AG10803 (cell line): ENCODE data around the gene CPEB1.
A peak's percentile ranks its signal among the peaks of the same experiment; 100 is the strongest.

Source experiments
- DNase-seq: peaks from one replicate; pipeline ENCODE4 v3.0.0; 2010; ENCODE audit warnings: low read depth
- H3K4me3 ChIP-seq: 2 replicates; pipeline ENCODE4 v1.5.1; 2011; ENCODE audit warnings: mild to moderate bottlenecking, low read length, control low read depth
- CTCF ChIP-seq: conservative IDR thresholded peaks from 2 replicates; pipeline ENCODE4 v1.5.1; 2011; ENCODE audit warnings: mild to moderate bottlenecking, low read length, control low read depth, inconsistent platforms

Gene CPEB1

DNA sequence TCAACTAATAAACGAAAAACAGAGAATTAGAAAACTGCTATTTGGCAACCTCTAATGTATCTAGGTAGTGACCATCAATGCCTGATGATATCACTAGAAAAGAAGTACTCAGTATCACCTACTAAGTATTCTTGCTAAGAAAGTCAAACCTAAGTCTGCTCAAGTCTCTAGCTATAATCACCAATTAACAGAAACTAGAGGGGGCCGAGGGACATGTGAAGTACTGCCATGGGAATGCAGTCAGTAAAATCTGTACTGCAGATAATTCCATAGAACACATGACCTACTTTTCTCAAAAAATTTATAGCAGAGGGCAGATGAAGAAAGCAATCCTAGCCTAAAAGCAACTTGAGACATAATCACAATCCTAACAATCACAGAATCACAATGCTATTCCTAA lies 51.4 kb downstream of the CPEB1 start:
- DNase-seq = no peak
- no peak overlapping the region for H3K4me3 ChIP-seq
- TF ChIP-seq CTCF = no peak

DNA sequence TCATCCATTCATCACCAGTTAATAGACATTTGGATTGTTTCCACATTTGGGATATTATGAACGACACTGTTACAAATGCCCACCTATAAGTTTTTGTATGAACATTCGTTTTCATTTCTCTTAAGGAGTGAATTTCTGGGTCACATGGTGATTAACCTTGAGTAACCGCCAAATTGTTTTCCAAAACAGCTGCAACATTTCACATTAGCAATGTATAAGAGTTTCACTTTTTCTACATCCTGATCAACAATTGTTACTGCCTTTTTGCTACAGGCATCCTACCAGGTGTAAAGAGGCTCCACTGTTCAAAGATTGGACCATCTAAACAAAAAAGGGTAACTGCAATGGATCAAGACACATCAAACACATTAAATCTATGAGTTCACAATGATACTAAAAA lies 52.0 kb downstream of the CPEB1 start:
- no peak for TF ChIP-seq CTCF
- no peak overlapping the region for H3K4me3 ChIP-seq
- no peak for DNase-seq

DNA sequence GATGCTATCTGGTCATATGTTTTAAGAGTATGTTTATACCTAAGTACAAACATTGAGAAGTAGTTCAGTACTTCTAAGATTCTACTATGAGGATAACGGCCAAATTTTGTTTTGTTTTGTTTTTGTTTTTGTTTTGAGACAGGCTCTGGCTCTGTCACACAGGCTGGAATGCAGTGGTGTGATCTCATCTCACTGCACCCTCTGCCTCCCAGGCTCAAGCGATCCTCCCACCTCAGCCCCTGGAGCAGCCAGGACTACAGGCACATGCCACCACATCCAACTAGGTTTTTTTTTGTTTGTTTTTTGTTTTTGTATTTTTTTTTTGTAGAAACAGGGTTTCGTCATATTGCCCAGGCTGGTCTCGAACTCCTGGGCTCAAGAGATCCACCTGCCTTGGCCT lies 59.4 kb downstream of the CPEB1 start:
- no peak for DNase-seq
- TF ChIP-seq CTCF = no peak
- no peak overlapping the region for H3K4me3 ChIP-seq

DNA sequence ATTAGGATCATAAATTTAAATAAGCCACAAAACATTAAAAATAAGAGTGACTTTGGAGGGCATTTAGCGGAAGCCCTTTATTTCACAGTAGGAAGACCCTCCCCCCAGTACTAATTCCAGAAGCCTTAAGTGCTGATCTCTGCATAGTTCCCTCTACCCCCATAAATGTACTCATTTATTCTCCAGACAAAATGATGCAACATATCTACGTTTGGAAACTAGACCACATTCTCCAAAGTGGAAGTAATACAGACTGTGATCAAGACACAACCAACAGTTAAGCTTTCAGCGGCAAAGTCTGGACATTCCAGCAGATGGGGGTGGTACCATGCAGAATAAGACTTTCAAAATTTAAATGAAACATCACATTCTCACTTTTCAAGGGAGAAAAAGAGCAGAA lies 62.1 kb downstream of the CPEB1 start:
- H3K4me3 ChIP-seq = no peak overlapping the region
- DNase-seq = peak; percentile 58

GRCh38 chr15:82580713-82581112 lies 66.5 kb downstream of the CPEB1 start:
- no peak overlapping the region for H3K4me3 ChIP-seq
- TF ChIP-seq CTCF = no peak
- DNase-seq = no peak

More for the DNA sequence above, 62.1 kb downstream of the CPEB1 start:
- TF ChIP-seq CTCF = peak; percentile 44

GRCh38 chr15:82575335-82575734 lies 71.8 kb downstream of the CPEB1 start:
- no peak for DNase-seq
- TF ChIP-seq CTCF = no peak
- no peak overlapping the region for H3K4me3 ChIP-seq

GRCh38 chr15:82572986-82573385 lies 74.2 kb downstream of the CPEB1 start:
- DNase-seq = no peak
- no peak for TF ChIP-seq CTCF
- no peak overlapping the region for H3K4me3 ChIP-seq
